Natural killer cell (primary cell): Measurements from ENCODE around the gene STK32A. TPM values are rescaled to one million over a fixed set of nuclear protein-coding genes. Genes with fewer than 3 reads are reported as not detected.

Experiments
- ATAC-seq, 3 donors: fragments of 150-1000 bp in 2 of 3; fragments of 200-7000 bp in 1 of 3; cut with Tn5 transposase; 1 replicate in 1 of 3; 2 replicates in 2 of 3; pipeline ENCODE4 v1.10.0; 2021; ENCODE audit warnings: mild to moderate bottlenecking in 2 of 3, moderate library complexity in 2 of 3
- DNase-seq, 2 donors: peaks; one replicate each; pipeline versions ENCODE4 v3.0.0 to v3.0.0-alpha.2; 2013 to 2021; ENCODE audit warnings: mixed read lengths in 1 of 2
- H3K27ac ChIP-seq: one replicate; pipeline ENCODE4 v1.5.1; 2013; ENCODE audit warnings: mild to moderate bottlenecking, low read length
- H3K27me3 ChIP-seq: one replicate; pipeline ENCODE4 v1.6.1; 2013; ENCODE audit warnings: low read length; ENCODE audit not compliant: control insufficient read depth, insufficient read depth
- H3K36me3 ChIP-seq: one replicate; pipeline ENCODE4 v1.6.1; 2013; ENCODE audit warnings: low read length; ENCODE audit not compliant: control insufficient read depth, insufficient read depth
- H3K4me1 ChIP-seq: one replicate; pipeline ENCODE4 v1.6.1; 2013; ENCODE audit warnings: low read length; ENCODE audit not compliant: control insufficient read depth, insufficient read depth
- H3K4me3 ChIP-seq: one replicate; pipeline ENCODE4 v1.5.1; 2013; ENCODE audit warnings: low read length
- H3K9me3 ChIP-seq: one replicate; pipeline ENCODE4 v1.6.1; 2013; ENCODE audit warnings: low read length; ENCODE audit not compliant: control insufficient read depth, insufficient read depth
- H3K27ac Mint-ChIP-seq, 2 donors: one replicate each; pipeline ENCODE4 v1.8.0; 2022; ENCODE audit warnings: mild to moderate bottlenecking in 2 of 2, mixed read lengths in 2 of 2, moderate library complexity in 1 of 2
- H3K27me3 Mint-ChIP-seq, 2 donors: one replicate each; pipeline ENCODE4 v1.8.0; 2022; ENCODE audit warnings: low read depth in 2 of 2, mixed read lengths in 2 of 2
- H3K36me3 Mint-ChIP-seq: one replicate; pipeline ENCODE4 v1.8.0; 2022; ENCODE audit warnings: mixed read lengths
- H3K4me1 Mint-ChIP-seq, 2 donors: one replicate each; pipeline ENCODE4 v1.8.0; 2022; ENCODE audit warnings: mixed read lengths in 2 of 2
- H3K4me3 Mint-ChIP-seq: one replicate; pipeline ENCODE4 v1.8.0; 2022; ENCODE audit warnings: mild to moderate bottlenecking, moderate library complexity, mixed read lengths
- H3K9me3 Mint-ChIP-seq, 2 donors: one replicate each; pipeline ENCODE4 v1.8.0; 2022; ENCODE audit warnings: mixed read lengths in 2 of 2
- WGBS: methylation state at CpG from one replicate; pipeline ENCODE4 v1.1.7; 2013; ENCODE audit warnings: missing lambda C conversion rate; ENCODE audit not compliant: insufficient coverage; 5-methylcytosine and 5-hydroxymethylcytosine counted together
- intact Hi-C: fragments of 100-400 bp; cut with micrococcal nuclease; formaldehyde crosslinking; loops from one replicate; pipeline ENCODE4 v1.14.2; 2022
- total RNA-seq, 4 donors: library from RNA; stranded (reverse); fragments of 120-200 nt in 1 of 4; gene quantifications; one replicate each; pipeline versions ENCODE4 v1.2.3 to v1.2.4, GENCODE V29; 2013 to 2022
- TF ChIP-seq, protein P1 (sequence below): fragments of 200-600 bp; IDR thresholded peaks from one replicate; pipeline ENCODE4 v1.8.0; 2022; ENCODE audit warnings: antibody characterized with exemption

Gene STK32A
- total RNA-seq, 3 donors from 2014 or later (not counting 1 experiment from before 2014, with no cell fraction given): not detected

DNA sequence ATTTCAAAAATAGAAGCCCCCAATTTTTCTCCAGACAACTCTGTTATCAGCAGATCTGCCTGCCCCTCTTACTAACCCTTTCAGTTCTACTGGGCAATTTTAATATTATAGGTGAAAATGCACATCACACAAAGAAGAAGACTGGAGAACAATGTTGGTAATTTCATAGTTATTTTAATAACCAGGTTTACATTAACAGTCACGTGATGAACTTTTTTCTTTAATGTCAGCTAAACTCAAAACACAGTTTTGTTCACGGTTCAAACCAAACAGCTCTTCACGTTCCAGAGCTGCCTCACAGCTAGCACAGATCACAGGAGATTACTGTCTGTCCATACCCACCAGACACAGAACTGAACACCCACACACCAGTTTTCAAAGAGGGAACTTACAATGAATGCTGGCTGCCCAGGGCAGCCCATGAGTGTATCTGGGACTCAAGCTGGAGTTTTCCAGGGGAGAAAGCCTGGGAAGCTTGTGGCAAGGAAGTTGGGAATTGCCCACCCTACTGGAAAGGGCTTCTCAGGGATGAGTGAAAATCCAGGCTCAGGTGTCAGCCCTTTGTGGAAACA is 155.9 kb downstream of the STK32A start:
- Mint-ChIP-seq H3K4me1 (peaks cover 4% of the 10 kb centered on the region in 2 donors), H3K27ac (no peak overlapping the region), H3K4me3 (no peak overlapping the region), H3K27me3 (peaks cover 9 to 37% of the 10 kb centered on the region in 2 donors), H3K36me3 (no peaks in the 10 kb centered on the region), H3K9me3 (no peaks in the 10 kb centered on the region)
- H3K36me3 ChIP-seq: no peaks in the 10 kb centered on the region
- H3K9me3 ChIP-seq: no peaks in the 10 kb centered on the region
- no peak overlapping the region for H3K4me3 ChIP-seq
- H3K4me1 ChIP-seq: no peaks in the 10 kb centered on the region
- intact Hi-C loops: no loop called here
- TF ChIP-seq, protein P1, sequence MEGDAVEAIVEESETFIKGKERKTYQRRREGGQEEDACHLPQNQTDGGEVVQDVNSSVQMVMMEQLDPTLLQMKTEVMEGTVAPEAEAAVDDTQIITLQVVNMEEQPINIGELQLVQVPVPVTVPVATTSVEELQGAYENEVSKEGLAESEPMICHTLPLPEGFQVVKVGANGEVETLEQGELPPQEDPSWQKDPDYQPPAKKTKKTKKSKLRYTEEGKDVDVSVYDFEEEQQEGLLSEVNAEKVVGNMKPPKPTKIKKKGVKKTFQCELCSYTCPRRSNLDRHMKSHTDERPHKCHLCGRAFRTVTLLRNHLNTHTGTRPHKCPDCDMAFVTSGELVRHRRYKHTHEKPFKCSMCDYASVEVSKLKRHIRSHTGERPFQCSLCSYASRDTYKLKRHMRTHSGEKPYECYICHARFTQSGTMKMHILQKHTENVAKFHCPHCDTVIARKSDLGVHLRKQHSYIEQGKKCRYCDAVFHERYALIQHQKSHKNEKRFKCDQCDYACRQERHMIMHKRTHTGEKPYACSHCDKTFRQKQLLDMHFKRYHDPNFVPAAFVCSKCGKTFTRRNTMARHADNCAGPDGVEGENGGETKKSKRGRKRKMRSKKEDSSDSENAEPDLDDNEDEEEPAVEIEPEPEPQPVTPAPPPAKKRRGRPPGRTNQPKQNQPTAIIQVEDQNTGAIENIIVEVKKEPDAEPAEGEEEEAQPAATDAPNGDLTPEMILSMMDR: no peak
- H3K27me3 ChIP-seq: no peaks in the 10 kb centered on the region
- DNase-seq: no peak
- no peak for ATAC-seq
- H3K27ac ChIP-seq: no peak overlapping the region
- WGBS: 74% methylated on average over 3 of the region's 3 CpGs

DNA sequence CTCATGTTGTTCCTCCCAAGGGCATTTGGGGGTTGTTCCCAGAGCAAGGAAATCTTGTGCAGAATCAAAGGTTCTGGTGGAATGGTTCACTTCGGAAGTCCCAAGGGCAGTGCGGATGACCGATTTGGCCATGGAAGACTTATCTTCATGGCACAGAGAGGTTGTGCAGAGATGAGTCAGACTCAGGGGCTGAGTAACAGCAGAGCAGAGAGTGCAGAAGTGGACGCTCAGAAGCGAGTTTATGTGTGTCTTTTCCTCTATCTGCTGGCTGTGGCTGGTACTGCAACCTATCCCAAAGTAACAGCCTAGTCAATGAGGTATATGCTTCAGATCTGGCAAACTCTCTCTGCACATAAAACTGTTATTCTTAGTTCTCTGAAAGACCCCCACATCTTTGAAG is 157.0 kb downstream of the STK32A start:
- no peak overlapping the region for H3K27ac Mint-ChIP-seq
- Histone ChIP-seq H3K27ac (no peak overlapping the region), H3K9me3 (no peaks in the 10 kb centered on the region), H3K36me3 (no peaks in the 10 kb centered on the region), H3K4me3 (no peak overlapping the region), H3K4me1 (no peaks in the 10 kb centered on the region), H3K27me3 (no peaks in the 10 kb centered on the region)
- 84% methylated on average over 5 of the region's 5 CpGs for WGBS
- H3K4me1 Mint-ChIP-seq: peaks cover 7 to 8% of the 10 kb centered on the region in 2 donors
- H3K9me3 Mint-ChIP-seq: no peaks in the 10 kb centered on the region
- H3K27me3 Mint-ChIP-seq: peaks cover 6 to 37% of the 10 kb centered on the region in 2 donors
- ATAC-seq: no peak
- TF ChIP-seq, protein P1: no peak
- no peaks in the 10 kb centered on the region for H3K36me3 Mint-ChIP-seq
- H3K4me3 Mint-ChIP-seq: no peak overlapping the region
- DNase-seq: no peak
- intact Hi-C loops: no loop called here

DNA sequence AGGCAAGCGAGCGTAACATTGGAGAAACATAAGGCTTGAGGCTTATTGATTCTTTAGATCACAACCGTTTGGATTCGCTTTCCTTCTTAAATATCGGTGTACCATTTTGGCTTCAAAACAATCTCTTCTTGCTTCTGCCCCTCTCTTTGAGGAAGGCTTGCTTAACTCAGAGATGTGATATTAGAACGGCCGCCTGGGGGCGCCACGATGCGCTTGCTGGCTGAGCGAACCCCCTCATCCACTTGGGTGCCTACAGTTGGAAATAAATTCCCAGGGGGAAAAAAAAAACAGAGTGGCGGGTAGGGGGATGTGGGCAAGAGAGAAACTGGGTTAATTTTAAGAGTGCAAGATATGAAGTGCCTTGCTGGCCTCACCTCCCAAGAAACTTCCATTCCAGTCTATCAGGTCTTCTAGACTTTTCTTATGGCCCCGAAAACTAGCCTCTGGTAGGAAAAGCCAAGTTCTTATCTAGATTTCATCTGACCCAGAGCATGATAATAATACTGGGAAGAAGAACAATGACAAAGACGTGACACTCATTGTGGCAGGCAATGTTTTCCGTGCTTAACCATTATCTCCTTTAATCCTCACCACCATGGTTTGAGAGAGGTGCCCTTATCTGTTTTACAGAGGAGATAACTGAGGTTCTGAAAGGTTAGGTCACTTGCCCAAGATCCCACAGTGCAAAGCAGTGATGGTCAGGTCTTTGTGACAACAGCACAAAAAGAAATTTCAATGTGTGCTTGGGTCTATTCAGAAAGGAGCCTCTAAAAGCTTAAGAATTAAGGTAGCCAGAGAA is 159.2 kb downstream of the STK32A start:
- Mint-ChIP-seq H3K9me3 (no peaks in the 10 kb centered on the region), H3K4me3 (no peak overlapping the region), H3K4me1 (peaks cover 7 to 8% of the 10 kb centered on the region in 2 donors), H3K27me3 (peaks cover 6 to 16% of the 10 kb centered on the region in 2 donors), H3K27ac (no peak overlapping the region), H3K36me3 (no peaks in the 10 kb centered on the region)
- Histone ChIP-seq H3K4me3 (no peak overlapping the region), H3K27ac (no peak overlapping the region), H3K36me3 (no peaks in the 10 kb centered on the region), H3K9me3 (no peaks in the 10 kb centered on the region), H3K4me1 (no peaks in the 10 kb centered on the region), H3K27me3 (no peaks in the 10 kb centered on the region)
- DNase-seq (no peak), ATAC-seq (peak in 1 of 3 donors; percentile 55)
- intact Hi-C loops: no loop called here
- TF ChIP-seq, protein P1: no peak
- 80% methylated on average over 12 of the region's 15 CpGs for WGBS
